Activated effector memory CD4-positive, alpha-beta T cell treated with anti-CD3 and anti-CD28 coated beads, Interleukin-2, amount 50 U/mL, for 16 hours (primary cell): Measurements from ENCODE around the gene GFI1.
"Not testable (repeated sequence)": the region's sequence is repeated elsewhere in the genome, so short reads cannot be mapped to it uniquely, and the experiment has no call there.

ENCODE experiments used
- DNase-seq: peaks from one replicate; pipeline ENCODE4 v3.0.0-alpha.2; 2020

The GFI1 gene

DNA sequence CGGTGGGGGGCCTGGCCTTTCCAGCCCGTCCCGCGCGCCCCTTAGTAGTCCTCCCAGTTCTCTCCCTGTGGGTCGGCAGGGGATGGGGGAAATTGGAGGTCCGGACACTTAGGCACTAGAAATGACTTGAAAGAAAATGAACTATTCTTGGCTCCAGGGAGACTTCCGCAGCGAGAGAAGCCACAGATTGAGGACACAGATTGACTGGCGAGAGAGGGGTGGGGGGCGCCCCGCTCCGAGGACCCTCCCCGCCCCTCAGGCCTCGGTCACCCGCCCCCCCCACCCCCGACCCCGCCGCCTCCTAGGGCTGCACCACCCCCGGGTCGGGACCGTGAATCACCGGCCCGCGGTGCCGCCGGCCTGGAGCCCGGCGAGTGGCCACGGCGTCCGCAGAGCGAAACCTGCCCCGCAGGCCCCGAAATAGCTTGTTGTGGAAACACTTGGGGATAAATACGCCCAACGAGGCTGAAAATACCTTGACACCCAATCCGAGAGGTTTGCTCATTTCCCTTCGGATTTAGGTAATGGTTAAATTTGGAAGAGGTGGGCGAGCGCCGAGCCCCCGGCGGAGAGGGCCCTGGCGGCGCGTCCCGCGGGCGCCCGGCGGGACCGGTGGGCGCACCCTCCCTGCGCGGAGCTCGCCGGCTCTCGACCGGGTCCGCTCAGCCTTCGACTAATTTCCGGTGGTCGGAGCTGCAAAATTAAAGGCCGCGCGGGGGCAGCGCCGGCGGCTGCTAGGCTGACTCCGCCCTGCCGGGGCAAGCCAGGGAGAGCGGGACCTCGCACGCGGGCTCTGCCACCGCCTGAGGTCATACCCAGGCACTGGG, at the start of gene GFI1:
Gene GFI1 (minus strand): TSS at position 675 of the 827 bp plus-strand sequence. CDS start 3,438 bp downstream, outside the sequence.
- DNase-seq = peak; percentile 87

DNA sequence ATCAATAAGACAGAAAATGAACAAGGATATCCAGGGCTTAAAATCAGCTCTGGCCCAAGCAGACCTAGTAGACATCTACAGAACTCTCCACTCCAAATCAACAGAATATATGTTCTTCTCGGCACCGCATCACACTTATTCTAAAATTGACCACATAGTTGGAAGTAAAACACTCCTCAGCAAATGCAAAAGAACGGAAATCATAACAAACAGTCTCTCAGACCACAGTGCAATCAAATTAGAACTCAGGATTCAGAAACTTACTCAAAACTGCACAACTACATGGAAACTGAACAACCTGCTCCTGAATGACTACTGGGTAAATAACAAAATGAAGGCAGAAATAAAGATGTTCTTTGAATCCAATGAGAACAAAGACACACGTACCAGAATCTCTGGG, 45.6 kb upstream of the GFI1 start:
- DNase-seq = not testable (repeated sequence)

DNA sequence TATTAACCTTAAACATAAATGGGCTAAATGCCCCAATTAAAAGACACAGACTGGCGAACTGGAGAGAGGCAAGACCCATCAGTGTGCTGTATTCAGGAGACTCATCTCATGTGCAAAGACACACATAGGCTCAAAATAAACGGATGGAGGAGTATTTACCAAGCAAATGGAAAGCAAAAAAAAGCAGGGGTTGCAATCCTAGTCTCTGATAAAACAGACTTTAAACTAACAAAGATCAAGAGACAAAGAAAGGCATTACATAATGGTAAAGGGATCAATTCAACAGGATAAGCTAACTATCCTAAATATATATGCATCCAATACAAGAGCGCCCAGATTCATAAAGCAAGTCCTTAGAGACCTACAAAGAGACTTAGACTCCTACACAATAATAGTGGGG, 45.2 kb upstream of the GFI1 start:
- DNase-seq = not testable (repeated sequence)

DNA sequence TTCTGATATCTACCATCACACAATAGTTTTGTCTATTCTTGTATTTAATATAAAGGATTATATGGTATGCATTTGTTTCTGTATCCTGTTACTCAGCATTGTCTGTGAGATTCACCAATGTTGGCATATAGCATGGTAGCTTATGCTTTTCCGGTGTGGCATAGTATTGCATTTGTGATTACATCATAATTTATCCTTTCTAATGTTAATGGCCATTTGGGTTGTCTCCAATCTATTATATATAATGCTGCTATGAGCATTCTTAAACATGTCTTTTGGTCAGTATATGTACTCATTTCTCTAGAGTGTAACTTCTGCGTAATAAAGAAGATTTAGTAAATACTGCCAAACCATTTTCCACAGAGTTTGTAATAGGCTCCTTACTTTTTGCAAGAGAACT, 40.9 kb upstream of the GFI1 start:
- no peak for DNase-seq

DNA sequence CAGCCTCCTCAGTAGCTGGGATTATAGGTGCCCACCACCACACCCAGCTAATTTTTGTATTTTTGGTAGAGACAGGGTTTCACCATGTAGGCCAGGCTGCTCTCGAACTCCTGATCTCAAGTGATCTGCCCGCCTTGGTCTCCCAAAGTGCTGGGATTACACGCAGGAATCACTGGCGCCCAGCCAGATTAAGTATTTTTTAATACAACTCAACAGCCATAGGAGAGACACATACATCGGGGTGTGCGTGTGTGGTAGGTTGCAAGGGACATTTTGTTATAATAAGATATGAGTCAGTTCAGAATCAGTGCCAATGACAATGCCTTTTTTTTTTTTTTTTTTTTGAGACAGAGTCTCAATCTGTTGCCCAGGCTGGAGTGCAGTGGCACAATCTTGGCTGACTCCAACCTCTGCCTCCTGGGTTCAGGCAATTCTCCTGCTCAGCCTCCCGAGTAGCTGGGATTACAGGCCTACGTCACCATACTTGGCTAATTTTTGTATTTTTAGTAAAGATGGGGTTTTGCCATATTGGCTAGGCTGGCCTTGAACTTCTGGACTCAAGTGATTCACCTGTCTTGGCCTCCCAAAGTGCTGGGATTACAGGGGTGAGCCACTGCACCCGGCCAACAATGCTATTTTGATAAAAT, 38.3 kb upstream of the GFI1 start:
- DNase-seq = not testable (repeated sequence)

DNA sequence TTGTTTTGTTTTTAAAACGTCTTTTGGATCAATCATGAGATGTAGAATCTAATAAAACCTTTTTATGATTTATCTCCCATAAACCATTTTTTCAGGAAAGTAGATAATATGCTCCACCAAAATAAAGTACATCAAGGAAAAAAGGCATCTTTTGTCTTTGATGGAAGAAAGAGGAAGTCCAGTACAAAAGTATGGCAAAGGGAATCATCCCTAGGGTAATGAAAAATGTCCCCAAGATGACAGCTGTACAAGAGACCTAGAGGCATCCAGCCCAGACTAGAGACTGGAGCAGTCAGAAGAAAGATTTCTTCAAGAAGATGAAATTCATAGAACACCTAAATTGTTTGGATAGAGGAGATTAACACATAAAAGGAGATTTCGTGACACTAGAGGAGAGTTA, 32.3 kb upstream of the GFI1 start:
- no peak for DNase-seq

DNA sequence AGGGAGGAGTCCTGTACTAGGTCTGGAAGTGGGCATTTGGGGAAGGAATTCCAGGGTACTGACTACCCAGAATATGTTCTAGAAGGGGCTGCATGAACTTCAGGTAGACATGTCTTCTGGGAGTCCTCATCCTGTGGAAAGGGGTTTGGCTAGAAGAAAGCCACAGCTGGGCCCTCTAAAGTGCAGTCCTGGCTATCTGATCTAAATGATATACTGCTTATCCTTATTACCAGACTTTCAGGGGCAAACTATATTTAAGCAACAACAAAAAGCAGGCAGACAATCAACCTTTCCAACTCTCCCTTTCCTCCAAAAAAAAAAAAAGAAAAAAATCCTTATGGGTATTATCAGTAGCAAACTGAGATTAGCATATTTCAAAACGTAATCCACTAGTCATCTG, 29.8 kb upstream of the GFI1 start:
- no peak for DNase-seq

DNA sequence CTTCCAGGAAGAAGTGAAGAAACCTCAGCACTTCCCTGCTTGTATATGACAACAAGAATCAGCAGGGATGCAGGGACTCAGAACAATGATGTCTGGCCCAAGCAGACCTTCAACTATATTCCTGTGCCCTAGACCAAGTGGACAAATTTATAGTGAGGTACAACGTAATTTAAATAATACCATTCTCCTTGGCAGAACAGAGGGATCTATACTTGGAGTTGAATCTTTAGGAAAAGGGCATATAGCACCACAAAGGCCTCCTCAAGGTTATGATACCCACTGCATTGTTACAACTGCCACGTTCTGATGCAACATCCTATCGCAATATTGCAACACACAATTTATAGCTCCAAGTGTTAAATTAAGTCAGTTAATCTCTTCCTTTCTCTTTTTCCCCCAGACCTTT, 29.1 kb upstream of the GFI1 start:
- no peak for DNase-seq

DNA sequence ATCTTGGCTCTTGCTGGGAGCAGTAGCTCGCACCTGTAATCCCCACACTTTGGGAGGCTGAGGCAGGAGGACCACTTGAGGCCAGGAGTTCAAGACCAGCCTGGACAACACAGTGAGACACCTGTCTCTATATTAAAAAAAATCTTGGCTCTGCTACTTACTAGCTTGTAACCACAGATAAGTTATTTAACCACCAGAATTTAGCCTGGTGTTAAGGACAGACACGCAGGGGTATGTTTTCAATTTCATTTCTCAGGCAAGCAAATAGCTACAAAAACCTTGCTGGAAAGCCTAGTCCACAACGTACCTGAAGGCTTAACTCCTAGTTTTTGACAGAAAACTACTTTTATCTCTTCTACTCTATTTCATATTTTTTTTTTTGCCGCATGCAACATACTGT, 24.8 kb upstream of the GFI1 start:
- no peak for DNase-seq

DNA sequence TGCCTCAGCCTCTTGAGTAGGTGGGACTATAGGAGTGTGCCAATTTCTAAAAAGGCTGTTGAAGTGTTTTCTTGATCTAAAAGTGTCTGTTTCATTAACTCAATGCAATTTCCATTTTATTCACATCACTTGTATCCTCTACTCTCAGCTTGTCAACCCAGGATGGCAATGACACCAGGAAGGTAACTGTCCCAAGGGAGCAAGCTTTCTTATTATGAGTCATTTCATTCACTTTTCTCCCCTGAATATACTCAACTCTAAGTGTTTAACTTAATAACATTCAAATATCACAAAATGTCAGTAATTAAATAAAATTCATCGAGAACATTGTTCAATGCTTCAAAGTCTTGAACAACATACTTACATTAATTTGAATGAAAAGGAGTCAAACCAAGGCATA, 22.9 kb upstream of the GFI1 start:
- no peak for DNase-seq

DNA sequence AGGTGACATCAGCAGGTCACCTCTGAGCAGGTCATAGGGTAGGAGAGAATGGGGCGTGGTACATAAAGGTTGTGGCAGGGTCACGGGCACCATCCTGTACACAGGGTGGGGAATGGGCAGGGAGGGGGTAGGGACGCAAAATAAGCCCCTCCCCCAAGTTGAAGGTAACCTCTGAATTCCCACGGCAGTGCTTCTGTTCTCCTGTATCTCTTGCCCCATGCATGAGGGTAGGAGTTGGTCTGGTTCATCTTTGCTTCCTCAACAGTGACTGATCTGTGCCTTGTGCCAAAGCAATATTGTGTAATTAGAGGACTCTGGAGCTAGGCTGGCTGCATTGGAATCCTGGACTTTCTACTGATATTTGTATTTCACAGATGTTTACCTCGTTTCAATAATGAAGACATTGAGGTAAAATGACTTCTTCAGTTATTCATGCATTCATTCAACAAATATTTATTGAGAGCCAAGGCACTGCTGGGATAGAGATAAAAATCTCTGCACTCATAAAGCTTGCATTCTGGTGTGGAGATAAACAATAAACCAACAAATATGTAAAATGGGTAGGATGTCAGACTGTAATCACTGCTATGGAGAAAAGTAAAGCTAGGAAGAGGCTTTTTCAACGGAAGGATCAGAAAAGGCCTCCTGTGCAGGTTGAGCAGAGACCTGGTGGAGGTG, 18.4 kb upstream of the GFI1 start:
- DNase-seq = no peak

DNA sequence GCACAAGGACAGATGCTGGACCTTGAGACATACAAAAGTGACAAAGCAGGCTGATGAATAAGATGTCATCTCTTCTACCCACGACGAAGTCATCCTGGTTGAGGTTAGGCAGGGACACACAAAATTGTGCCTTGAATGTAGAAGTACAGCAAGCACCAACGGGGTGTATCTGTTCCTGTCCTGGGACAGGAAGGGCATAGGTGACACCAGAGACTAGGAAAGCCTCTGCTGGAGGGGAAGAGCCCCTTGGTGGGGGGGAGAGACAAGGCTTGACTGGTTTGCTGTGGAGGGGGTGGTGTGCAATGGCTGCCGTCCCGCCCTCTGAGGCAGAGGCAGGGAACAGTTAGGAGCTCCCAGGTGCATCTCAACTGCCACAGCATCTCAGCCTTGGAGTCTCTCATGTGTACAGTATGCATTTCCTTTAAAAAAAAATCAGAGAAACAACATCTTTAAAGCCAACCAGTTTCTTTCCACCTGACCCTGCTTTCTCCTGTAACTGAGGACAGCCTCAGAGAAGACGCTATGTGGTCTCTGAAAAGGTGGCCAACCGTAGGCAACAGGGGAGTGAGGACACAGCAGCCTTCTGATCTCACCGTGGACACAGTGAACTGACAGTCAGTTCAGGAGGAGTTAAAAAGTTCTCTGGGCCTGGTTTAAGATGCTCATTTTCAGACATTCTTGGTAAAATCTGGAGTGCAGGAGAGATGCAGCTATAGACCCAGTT, 17.7 kb upstream of the GFI1 start:
- DNase-seq = no peak

DNA sequence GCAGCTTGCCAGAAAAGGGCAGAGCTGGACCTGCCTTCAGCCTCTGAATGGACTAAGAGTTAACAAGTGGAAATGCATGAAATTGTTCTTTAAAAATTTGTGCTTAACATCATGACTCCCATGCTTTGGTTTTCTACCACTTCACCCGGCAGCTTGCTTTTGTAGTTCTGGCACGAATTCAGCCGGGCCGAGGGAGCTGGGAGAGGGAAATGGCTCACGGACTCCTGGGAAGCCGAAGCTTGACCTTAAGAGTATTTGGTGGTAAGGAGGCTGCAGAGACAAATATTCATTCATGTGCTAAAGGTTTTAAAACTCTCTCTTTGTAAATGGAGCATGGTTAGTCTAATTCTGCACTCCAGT, 17.2 kb upstream of the GFI1 start:
- no peak for DNase-seq

DNA sequence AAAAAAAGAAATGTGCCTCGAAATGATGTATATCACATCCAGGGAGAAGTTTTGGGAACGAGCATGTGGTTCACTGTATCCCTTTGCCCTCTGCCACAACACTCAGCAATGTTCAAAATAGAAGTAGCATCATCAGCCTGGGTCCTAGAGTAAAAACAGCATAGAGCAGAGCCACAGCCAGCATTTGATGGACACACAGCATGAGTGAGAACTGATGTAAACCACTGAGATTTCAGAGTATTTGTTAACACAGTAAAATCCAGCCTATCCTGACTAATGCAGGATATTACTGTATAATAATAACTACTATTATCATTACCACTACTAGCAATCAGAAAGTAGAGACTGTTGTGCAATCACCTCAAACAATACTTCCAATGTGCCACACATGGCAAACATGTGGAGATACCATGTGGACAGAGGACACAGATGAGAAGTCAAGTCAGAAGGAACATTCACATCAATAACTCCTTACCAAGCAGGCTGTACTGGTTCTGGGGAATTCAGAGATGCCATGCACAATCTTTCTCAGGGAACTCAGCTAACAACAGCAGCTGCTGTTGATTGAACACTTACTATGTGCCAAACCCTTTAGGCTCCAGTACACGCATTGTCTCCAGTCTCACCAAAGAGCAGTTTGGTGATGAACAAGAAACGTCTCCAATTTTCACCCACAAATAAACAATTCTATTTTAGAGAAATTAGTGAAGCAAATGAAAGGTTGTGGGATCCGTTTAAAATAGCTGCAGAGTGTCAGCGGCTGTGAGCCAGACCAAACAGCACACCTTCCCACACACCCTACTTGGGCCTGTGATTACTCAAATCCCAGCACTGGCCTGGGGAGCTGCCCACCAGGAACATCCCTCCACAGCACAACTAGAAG, 16.6 kb upstream of the GFI1 start:
- DNase-seq = no peak

DNA sequence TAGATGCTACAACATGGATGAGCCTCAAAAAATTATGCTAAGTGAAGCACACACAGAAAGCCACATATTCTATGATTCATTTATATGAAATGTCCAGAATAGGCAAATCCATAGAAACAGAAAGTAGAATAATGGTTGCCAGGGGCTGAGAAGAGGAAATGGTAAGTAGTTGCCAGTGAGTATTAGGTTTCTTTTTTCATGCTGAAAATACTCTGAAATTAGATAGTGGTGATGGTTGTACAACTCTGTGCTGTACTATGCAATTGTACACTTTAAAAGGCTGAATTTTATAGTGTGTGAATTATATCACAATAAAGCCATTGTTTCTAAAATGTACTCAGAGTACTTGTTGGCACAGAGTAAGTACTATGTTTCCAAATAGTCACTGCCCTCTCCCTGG, 15.5 kb upstream of the GFI1 start:
- no peak for DNase-seq

DNA sequence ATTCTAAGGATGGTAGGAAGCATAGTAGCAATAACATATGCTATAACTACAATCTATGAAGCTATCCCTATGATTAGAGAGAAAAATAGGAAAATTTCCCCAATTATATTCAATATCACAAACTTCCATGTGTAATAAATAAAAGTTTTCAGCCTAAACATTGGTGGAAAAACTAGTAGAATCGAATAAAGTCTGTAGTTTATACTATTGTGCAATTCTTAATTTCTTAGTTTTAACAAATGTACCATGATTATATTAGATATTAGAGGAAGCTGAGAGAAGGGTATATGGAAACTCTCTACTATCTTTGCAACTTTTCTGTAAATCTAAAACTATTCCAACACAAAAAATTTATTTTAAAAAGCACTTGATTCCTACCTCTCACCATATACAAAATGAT, 13.8 kb upstream of the GFI1 start:
- no peak for DNase-seq

DNA sequence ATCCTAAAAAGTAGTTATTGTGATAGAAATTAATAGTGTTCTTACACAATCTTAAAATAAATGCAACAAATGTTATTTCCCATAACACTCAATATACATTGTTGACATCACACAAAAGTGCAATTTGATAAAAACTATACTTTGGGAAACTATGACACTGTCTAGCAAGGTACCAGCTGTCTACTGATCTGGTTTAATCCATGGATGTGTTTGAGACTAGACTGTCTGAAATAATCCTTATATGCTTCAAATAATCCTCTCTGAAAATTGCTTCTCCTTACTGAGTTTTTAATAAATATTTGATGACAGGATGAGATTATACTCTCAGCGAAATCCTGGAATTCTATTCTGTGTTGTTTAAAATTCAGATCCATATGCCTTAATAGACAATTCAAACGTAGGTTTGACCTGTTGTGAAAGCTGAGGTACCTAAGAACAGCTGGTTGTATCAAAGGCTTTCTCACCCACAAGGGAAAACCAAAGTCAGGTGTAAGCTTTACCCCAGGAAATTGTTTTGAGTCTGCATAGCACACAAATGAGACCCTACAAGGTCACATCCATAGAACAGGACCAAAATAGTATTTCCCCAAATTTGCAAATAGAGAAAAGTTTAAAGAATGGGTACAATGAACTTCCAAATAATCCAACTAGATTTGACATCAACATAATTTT, 8.8 kb upstream of the GFI1 start:
- no peak for DNase-seq

DNA sequence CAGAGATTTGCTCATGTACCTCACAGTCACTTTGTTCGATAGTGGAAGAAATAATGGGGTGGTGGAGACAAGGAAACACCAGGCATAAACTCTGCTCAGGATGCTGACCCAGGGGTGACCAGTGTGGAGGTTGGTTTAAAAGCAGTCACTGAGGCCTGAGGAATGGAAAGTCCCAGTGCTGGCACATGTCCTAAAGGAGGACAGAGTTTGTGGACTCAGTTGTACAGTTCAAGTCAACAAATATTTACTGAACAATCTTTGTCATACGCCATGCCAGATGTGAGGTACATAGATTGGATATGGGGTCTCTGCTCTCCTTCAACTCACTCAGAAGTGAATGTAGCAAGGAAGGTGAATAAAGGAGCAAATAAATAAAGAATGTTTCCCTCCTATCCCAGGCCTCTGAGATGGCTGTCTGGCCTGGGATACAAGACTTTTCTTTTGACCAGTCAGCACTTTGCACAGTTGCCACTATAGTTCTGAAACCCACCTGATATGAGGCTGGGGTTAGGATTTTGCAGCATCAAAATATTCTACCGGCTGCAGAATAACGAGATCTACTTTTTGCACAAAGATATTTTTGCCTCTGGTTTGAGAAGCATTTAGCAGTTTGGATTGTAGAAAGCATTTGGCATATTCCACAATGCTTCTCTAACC, 7.9 kb upstream of the GFI1 start:
- no peak for DNase-seq

DNA sequence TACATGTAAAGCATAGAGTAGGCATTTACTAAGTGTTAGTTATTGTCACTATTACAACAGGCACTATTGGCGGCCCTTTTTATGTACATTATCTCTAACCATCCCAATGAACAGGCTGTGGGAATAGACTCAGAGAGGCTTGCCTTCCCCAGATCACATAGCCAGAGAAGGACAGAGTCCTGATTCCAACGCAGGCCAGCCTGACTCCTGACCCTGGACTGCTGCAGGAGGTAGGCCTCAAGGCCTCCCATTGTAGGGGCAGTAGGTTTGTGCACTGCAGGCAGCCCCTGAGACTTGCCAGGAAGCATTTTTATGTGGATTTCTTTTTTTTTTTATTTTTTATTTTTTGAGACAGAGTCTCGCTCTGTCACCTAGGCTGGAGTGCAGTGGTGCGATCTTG, 6.4 kb upstream of the GFI1 start:
- DNase-seq = no peak

DNA sequence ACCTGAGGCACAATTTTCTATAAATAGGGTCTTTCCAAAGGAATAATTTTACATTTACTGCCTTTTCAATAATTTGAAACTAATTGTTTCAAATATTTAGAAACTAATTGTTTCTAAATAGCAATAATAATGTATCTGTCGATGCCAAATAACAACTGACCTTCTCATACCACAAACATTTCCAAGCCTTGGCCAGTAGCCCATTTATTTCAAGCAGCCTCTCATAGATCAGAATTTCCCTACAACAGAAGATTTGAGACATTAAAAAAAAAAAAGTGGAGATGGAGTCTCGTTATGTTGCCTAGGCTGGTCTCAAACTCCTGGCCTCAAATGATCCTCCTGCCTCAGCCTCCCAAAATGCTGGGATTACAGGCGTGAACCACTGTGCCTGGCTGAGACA, 2.1 kb upstream of the GFI1 start:
- no peak for DNase-seq

DNA sequence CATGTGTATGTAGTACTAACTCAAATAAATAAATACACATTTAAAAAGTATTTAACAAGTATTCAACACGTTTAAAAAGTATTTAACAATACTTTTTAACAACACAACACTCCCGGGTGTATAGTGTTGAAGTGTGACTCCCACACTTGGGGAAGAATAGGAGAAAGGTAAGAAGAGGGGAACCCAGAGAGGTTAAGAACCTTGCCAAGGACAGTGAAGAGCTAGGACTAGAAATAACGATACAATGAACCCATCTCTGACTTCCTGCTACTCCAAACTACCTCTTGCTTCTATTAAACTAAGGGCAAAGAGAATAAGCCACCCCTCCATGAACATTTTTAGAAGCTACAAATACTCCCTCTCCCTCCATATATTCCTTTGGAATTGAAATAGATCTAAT, 1.7 kb upstream of the GFI1 start:
- no peak for DNase-seq
